ENCODE results near the gene KCNQ1.

DNA sequence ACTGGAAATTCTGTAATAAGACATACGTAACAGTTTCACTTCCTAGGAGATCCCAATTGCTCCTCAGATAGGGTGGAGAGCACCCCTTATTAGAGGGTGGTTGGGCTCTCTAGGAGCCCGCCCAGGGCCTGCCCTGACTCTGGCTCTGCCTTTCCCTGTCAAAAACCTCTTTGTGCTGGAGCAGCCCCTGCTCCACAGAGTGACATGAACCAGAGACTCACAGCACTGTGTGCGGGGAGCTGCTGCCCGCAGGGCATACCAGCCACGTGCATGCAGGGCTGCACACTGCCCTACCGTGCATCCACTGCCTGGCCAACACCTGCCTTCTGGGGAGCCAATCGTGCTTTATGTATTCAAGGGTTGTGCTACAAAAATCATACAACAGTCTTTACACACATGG lies 230.7 kb downstream of the KCNQ1 start:
- TF ChIP-seq, protein P1, sequence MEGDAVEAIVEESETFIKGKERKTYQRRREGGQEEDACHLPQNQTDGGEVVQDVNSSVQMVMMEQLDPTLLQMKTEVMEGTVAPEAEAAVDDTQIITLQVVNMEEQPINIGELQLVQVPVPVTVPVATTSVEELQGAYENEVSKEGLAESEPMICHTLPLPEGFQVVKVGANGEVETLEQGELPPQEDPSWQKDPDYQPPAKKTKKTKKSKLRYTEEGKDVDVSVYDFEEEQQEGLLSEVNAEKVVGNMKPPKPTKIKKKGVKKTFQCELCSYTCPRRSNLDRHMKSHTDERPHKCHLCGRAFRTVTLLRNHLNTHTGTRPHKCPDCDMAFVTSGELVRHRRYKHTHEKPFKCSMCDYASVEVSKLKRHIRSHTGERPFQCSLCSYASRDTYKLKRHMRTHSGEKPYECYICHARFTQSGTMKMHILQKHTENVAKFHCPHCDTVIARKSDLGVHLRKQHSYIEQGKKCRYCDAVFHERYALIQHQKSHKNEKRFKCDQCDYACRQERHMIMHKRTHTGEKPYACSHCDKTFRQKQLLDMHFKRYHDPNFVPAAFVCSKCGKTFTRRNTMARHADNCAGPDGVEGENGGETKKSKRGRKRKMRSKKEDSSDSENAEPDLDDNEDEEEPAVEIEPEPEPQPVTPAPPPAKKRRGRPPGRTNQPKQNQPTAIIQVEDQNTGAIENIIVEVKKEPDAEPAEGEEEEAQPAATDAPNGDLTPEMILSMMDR (IDR thresholded peaks at IDR 0.05), result no peak
- TF ChIP-seq POLR2A (IDR thresholded peaks at IDR 0.05) (no peak), EP300 (IDR thresholded peaks at IDR 0.05) (no peak)
